ENCODE results near the gene CRYGB. TPM values are rescaled to one million over a fixed set of nuclear protein-coding genes. Genes with fewer than 3 reads are reported as not detected.
A peak's percentile ranks its signal among the peaks of the same experiment; 100 is the strongest.

Gene CRYGB
- total and polyA plus RNA-seq, 2 of the 13 experiments (the other 11 are each of a cell fraction or from before 2014, with no cell fraction given) = not detected

GRCh38 chr2:208172125-208172524, 26.2 kb upstream of the CRYGB start:
- H3K4me2 ChIP-seq (ENCODE audit: low read depth, low read length) = no peak overlapping the region
- no peaks in the 10 kb centered on the region for H3K79me2 ChIP-seq (ENCODE audit: insufficient read depth, low read length)
- TF ChIP-seq RARA (CRISPR knock-in tag; IDR thresholded peaks at IDR 0.05) (peak; percentile 45), POGZ (CRISPR knock-in tag; IDR thresholded peaks at IDR 0.05) (no peak), BHLHE40 (IDR thresholded peaks at IDR 0.05; ENCODE audit: low read length) (peak; percentile 82), SKI (IDR thresholded peaks at IDR 0.05; ENCODE audit: partially characterized antibody) (peak; percentile 46), HNF4A (CRISPR knock-in tag; IDR thresholded peaks at IDR 0.05) (peak; percentile 35; the same call in 1 of the 2 replicates), BCL6 (CRISPR knock-in tag; IDR thresholded peaks at IDR 0.05) (peak; percentile 96), TBL1XR1 (IDR thresholded peaks at IDR 0.05; ENCODE audit: borderline replicate concordance, low read length, partially characterized antibody) (peak; percentile 27), SOX13 (IDR thresholded peaks at IDR 0.05) (no peak), SOX13 (CRISPR knock-in tag; conservative IDR thresholded peaks at IDR 0.05 in 1 of 2, IDR thresholded peaks at IDR 0.05 in 1 of 2) (0 out of 4 replicates have a peak, but pooled peaks of 1 of the 2 experiments have one; percentile 7), ZNF563 (CRISPR knock-in tag; IDR thresholded peaks at IDR 0.05) (no peak)
- in situ Hi-C loops (cut with HindIII; ENCODE audit: extremely low pct_ligation_motif_present, low pct_unique_long_range_greater_than_20kb) = no loop called here
- CTCF ChIA-PET (ENCODE audit: low intra/inter-chr PET ratio, low total read pairs) = no interaction called here
- H3K36me3 ChIP-seq (replicated peaks in 1 of 2; ENCODE audit: control insufficient read depth in 1 of 2, insufficient read depth in 2 of 2, low read length in 2 of 2) = no peaks in the 10 kb centered on the region
- H4K20me1 ChIP-seq (ENCODE audit: insufficient read depth, low read length) = no peaks in the 10 kb centered on the region
- no peak for FAIRE-seq
- no peak overlapping the region for H2AFZ ChIP-seq (ENCODE audit: low read length)
- H3K9me3 ChIP-seq (ENCODE audit: low read length) = no peaks in the 10 kb centered on the region
- no peak overlapping the region for H3K4me3 ChIP-seq (replicated peaks in 1 of 3; ENCODE audit: insufficient read depth in 1 of 3, low read depth in 2 of 3, low read length in 3 of 3)
- no peak overlapping the region for H3K9ac ChIP-seq (ENCODE audit: insufficient read depth, low read depth, low read length)
- H3K4me1 ChIP-seq (ENCODE audit: insufficient read depth, low read length) = peaks cover 29% of the 10 kb centered on the region
- ATAC-seq = no peak
- no TSS peak for BruUV-seq (replicated peaks)
- DNase-seq (ENCODE audit: low spot score) = no peak
- WGBS (ENCODE audit: low lambda C conversion rate) = 7% methylated on average over 4 of the region's 4 CpGs
- POLR2A ChIA-PET = no interaction called here
- H3K27me3 ChIP-seq (ENCODE audit: control insufficient read depth in 1 of 2, insufficient read depth in 2 of 2, low read length in 2 of 2) = peaks cover 0 to 12% of the 10 kb centered on the region in 2 experiments; a peak in 2 of 5 replicates
- H3K27ac ChIP-seq (ENCODE audit: extremely low read length, insufficient read depth, low read length) = no peak overlapping the region
- intact Hi-C loops (cut with micrococcal nuclease; ENCODE audit: unreplicated experiment) = no loop called here

All from HepG2 (cell line).